GM18520 (cell line): Measurements from ENCODE around the gene RBFOX2.
"Not testable (repeated sequence)": the region's sequence is repeated elsewhere in the genome, so short reads cannot be mapped to it uniquely, and the experiment has no call there.

Source experiments
- ATAC-seq: cut with Tn5 transposase; IDR thresholded peaks from one replicate; pipeline ENCODE4 v1.9.1; 2021; ENCODE audit not compliant: unreplicated experiment

RBFOX2 gene

GRCh38 chr22:36044517-36044916, 15.9 kb upstream of the RBFOX2 start:
- not testable (repeated sequence) for ATAC-seq

DNA sequence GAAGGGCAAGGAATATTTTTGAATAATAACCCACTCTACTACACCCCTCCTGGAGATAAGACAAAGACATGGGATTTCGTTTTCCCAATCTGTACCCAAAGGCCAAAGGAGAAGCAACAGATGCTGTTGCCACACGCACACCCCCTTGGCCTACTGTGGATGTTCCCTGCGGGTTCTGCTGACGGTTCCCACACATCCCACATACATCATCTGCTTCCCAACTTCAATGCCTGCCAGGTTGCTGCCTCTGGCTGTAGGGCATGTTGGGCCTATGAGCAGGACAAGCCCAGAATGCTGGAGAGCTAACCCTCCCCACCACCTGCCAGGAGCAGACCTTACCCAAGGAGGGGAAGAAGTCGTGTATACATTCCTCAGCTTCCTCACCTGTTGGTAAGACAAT, 13.6 kb upstream of the RBFOX2 start:
- no peak for ATAC-seq

DNA sequence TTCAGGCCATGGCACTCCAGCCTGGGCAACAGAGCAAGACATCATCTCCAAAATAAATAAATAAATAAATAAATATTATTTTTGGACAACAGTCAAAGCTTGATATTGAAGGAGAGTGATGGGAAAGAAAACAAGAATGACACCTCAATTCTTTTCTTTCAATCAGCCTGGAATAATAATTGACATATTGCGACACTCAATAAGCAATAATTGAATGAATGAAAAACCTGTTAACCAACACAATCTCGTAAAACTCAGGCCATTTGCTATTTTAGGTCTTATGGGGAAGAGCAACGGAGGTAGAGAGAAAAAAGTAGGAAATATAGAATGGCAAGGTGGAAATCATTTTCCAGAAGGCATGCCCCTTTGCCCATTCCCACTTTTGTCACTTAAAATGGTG, 10.5 kb upstream of the RBFOX2 start:
- ATAC-seq = no peak

- no peak for ATAC-seq
These were observed 8.6 kb upstream of the RBFOX2 start for GRCh38 chr22:36037102-36037758.

DNA sequence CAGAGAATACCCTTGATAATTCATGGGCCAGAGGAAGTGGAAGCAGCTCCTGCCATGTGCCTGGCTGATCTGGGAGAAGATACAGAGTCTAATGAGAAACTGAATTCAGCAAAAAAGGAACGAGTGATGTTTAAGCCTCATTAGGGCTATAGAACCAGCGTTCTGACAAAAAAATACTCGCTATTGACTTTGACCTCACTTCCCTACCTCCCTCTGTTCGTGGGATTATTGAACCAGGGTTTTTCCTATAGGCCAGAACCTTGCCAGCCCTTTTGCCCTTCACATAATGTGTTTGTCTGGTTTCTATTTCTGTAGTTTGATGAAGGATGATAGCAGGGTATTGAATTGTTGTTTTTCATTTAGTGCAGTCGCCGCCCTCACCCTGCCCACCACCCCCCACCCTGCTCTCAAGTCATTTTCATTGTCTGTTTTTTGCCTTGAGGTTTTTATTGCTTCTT, 7.6 kb upstream of the RBFOX2 start:
- no peak for ATAC-seq

DNA sequence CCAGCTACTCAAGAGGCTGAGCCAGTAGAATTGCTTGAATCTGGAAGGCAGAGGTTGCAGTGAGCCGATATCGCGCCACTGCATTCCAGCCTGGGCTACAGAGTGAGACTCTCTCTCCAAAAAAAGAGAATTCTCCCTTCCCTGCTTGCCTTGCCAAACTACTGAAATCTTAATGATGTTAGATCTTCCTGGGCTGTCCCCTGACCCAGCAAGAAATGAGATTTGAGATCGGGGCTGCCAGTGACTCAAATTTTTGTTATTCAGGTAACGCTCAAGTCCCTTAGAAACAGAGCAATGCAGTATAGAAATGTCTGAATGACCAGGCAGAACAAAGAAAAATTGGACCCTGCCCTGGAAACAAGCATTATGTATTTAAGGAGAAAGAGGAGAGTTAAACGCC, 4.0 kb upstream of the RBFOX2 start:
- no peak for ATAC-seq

- no peak for ATAC-seq
These were observed 757 bp upstream of the RBFOX2 start for GRCh38 chr22:36029406-36029755.

DNA sequence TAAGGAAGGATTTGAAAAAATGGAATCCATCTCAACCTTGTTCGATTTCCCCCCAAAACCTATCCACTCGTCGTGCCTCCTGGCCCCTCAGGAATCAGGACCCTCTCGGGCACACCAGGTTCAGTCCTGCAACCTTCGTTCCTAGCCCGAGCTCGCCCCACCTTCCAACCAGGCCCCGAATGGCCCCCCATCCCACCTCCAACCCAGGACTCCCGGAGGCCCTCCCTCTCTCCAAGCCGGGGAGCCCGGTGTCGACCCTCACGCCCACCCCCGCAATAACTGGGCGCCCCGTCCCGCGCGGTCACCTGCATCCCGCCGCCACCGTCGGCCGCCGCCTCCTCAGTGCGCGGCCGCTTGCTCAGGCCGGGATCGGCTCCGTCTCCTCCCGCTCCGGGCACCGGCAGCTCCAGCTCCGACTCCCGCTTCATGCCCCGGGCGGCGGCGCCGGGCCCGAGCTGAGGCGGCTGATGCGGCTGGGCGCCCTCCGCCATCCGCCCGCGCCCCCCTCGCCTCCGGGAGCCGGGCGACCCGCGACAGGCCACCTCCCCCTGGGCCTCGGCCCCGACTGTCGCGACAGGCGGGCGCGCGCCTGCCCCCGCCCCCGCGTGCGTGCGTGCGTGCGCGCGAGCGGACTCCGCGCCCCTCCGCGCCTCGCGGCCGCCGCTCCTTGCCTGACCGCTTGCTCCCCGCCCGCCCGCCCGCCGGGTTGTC, 534 bp downstream of the RBFOX2 start:
- ATAC-seq = no peak

GRCh38 chr22:36027579-36027934, 1.1 kb downstream of the RBFOX2 start:
- ATAC-seq = no peak

- ATAC-seq = no peak
These were observed 1.9 kb downstream of the RBFOX2 start for GRCh38 chr22:36026741-36027140.

GRCh38 chr22:36022697-36023096, 5.9 kb downstream of the RBFOX2 start:
- ATAC-seq = no peak

GRCh38 chr22:36022162-36022561, 6.5 kb downstream of the RBFOX2 start:
- ATAC-seq = no peak

DNA sequence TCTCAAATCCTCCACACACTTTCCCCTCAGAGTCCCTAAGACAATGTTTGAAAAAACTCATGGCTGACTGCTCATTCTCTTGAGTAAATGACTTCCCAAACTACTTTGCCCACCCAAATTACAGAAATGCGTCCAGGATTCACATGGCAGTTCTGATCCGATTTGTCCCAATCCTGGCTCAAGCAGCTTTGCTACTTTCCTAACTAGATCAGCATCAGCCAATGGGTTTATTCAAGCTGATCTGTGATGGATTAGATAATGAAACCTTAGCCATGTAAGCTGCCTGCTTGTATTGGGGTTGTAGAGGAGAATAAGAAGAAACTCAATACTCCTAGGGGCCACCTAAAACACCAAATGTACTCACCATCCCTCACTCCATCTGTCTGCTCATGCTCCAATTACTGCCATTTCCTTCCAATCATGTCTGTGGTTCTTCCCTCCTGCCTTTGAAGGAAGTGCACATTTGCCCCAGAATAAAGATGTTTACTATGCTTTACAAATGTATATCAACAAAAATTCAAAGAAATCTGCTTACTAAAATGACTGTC, 6.9 kb downstream of the RBFOX2 start:
- ATAC-seq = no peak

- ATAC-seq = not testable (repeated sequence)
These were observed 7.8 kb downstream of the RBFOX2 start for GRCh38 chr22:36020865-36021264.

DNA sequence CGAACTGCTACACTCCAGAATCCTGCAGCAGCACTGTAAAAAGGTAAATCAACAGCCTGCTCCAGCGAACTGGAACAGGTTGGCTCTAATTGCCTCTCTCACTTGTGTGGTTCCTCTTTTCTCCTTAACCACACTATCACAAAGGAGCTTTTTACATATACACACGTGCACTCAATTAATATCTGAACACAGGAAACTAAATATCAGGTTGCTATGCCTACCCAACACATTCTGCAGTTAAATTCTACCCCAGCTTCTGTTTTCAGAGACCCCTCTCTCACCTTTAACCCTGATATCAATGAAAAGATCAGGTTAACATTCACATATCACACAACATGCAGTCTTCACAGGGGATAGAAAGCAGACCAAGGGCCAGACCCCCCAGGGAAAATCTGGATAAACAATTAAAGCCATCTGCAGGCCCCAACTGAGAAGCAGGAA, 11.0 kb downstream of the RBFOX2 start:
- no peak for ATAC-seq

GRCh38 chr22:36016684-36017083, 11.9 kb downstream of the RBFOX2 start:
- ATAC-seq = no peak

DNA sequence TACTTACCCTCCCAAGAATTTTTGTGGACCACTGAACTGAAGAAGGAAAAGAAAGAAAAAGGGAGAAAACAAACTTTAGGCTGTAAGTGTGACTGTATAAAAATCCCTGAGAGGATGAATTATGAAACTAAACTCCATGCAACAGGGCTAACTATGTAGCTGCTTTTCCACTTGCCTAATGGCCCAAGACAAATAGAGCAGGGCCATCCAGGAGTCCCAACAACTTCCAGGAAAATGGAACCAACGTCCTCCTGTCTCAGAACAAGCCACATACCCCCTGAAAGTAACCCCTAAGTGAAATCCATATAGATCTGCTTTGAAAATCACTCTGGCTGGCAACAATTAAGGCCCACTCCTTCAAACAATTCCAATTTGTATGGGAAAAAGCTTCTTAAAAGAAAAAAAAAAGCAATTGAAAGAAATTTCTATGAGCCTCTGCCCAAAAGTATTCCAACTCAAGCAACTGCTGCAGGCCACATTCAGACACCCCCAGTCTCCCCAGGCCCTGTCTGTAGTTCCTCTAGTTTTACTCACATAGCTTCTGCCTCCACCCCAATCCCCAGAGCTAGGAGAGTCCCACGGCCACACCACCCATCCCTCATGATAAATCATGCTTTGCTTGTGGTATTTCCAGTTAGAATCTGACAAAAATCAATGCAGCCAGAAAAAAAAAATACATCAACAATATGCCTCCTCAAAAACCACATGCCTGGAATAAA, 12.7 kb downstream of the RBFOX2 start:
- ATAC-seq = no peak

DNA sequence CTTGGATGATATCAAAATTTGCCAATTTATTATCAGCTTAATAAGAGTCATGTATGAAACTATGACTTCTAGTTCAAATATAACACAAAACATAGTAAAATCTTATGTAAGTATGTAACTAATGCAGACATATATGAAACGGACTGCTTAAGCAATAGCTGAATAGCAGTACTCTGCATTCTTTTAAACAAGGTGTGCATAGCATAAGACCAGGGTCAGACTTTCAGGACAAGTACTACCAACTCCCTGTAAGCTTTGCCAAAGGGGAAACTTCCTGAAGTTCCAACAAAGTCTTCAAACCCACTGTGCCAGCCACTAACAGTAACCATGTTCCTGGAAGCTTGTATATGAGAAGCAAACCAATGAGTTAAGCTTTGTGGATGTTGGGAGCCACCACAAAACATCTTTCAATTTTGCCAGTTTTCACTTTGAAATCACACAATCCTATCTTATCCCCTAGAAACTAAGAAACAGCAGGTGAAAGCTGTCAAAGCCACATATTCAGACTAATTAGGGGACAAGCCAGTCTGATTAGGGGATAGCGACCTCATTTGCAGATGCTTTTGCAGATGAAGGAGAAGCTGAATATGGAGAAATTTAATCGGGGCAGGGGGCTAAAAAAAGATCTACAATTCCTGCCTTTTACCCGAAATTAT, 13.3 kb downstream of the RBFOX2 start:
- ATAC-seq = no peak

- no peak for ATAC-seq
These were observed 14.0 kb downstream of the RBFOX2 start for GRCh38 chr22:36014546-36015074.

GRCh38 chr22:36012332-36012731, 16.3 kb downstream of the RBFOX2 start:
- no peak for ATAC-seq

- ATAC-seq = no peak
These were observed 17.7 kb downstream of the RBFOX2 start for GRCh38 chr22:36010882-36011281.
